DOHH2 (cell line): ENCODE results near the gene PHF13.
"Not testable (repeated sequence)": the region's sequence is repeated elsewhere in the genome, so short reads cannot be mapped to it uniquely, and the experiment has no call there.

Experiments
- H3F3A ChIP-seq: fragments of 200-600 bp; sonication (generic), shearing (Covaris generic); 2 replicates; pipeline ENCODE4 v1.6.0; 2016; ENCODE audit warnings: antibody characterized with exemption, mild to moderate bottlenecking; ENCODE audit not compliant: control insufficient read depth, insufficient read depth
- H3K27ac ChIP-seq: fragments of 200-600 bp; sonication (generic); 2 replicates; pipeline ENCODE4 v1.5.1; 2014; ENCODE audit warnings: low read depth, mild to moderate bottlenecking, low read length, moderate library complexity
- H3K27me3 ChIP-seq: fragments of 200-600 bp; sonication (generic); 2 replicates; pipeline ENCODE4 v1.6.1; 2014; ENCODE audit warnings: mild to moderate bottlenecking, low read length, mixed read lengths; ENCODE audit not compliant: control insufficient read depth
- H3K36me3 ChIP-seq: fragments of 200-600 bp; sonication (generic); 2 replicates; pipeline ENCODE4 v1.6.1; 2014; ENCODE audit warnings: mild to moderate bottlenecking, low read length, moderate library complexity, mixed read lengths; ENCODE audit not compliant: control insufficient read depth
- H3K4me1 ChIP-seq: fragments of 200-600 bp; sonication (generic); 2 replicates; pipeline ENCODE4 v1.6.1; 2014; ENCODE audit warnings: mild to moderate bottlenecking, low read length, mixed read lengths; ENCODE audit not compliant: control insufficient read depth
- H3K4me2 ChIP-seq: fragments of 200-600 bp; sonication (generic); 2 replicates; pipeline ENCODE4 v1.6.0; 2014; ENCODE audit warnings: mild to moderate bottlenecking, low read length, moderate library complexity
- H3K4me3 ChIP-seq: fragments of 200-600 bp; sonication (generic); 2 replicates; pipeline ENCODE4 v1.5.1; 2014; ENCODE audit warnings: mild to moderate bottlenecking, low read length, mixed read lengths
- H3K79me2 ChIP-seq: fragments of 200-600 bp; sonication (generic); 2 replicates; pipeline ENCODE4 v1.6.1; 2014; ENCODE audit warnings: mild to moderate bottlenecking, low read length, mixed read lengths; ENCODE audit not compliant: control insufficient read depth
- H3K9me2 ChIP-seq: fragments of 200-600 bp; sonication (generic); replicated peaks from 2 replicates; pipeline ENCODE4 v1.6.1; 2014; ENCODE audit warnings: mild to moderate bottlenecking, low read length, mixed read lengths; ENCODE audit not compliant: control insufficient read depth
- H3K9me3 ChIP-seq: fragments of 200-600 bp; sonication (generic); 2 replicates; pipeline ENCODE4 v1.6.1; 2014; ENCODE audit warnings: antibody characterized with exemption, low read length, mixed read lengths; ENCODE audit not compliant: control insufficient read depth, insufficient read depth
- H4K20me1 ChIP-seq: fragments of 200-600 bp; sonication (generic); 2 replicates; pipeline ENCODE4 v1.6.0; 2014; ENCODE audit warnings: low read depth, mild to moderate bottlenecking, antibody characterized with exemption, low read length, moderate library complexity; ENCODE audit not compliant: control insufficient read depth, insufficient read depth
- CTCF ChIP-seq: fragments of 200-600 bp; sonication (generic); IDR thresholded peaks from one replicate; pipeline ENCODE4 v1.5.1; 2014; ENCODE audit warnings: antibody characterized with exemption, mild to moderate bottlenecking, low read depth, low read length; ENCODE audit not compliant: poor library complexity, severe bottlenecking
- EZH2phosphoT487 ChIP-seq: fragments of 200-600 bp; sonication (generic); IDR thresholded peaks from 2 replicates; pipeline ENCODE4 v1.6.1; 2017; ENCODE audit warnings: borderline replicate concordance, mild to moderate bottlenecking, antibody characterized with exemption, low read length, moderate library complexity, mixed read lengths

PHF13 gene

GRCh38 chr1:6599141-6599975, 14.2 kb upstream of the PHF13 start:
- Histone ChIP-seq H3K4me3 (peak overlapping the region; percentile 59), H3K27me3 (peaks cover 41% of the 10 kb centered on the region), H3K9me3 (no peaks in the 10 kb centered on the region), H3K27ac (no peak overlapping the region), H4K20me1 (peaks cover 10% of the 10 kb centered on the region; the same call in 1 of the 2 replicates), H3K4me1 (peaks cover 45% of the 10 kb centered on the region), H3K79me2 (peaks cover 25% of the 10 kb centered on the region), H3K9me2 (no peaks in the 10 kb centered on the region), H3K4me2 (peak overlapping the region; percentile 93), H3F3A (peaks cover 13% of the 10 kb centered on the region), H3K36me3 (peaks cover 13% of the 10 kb centered on the region; the same call in 1 of the 2 replicates)
- TF ChIP-seq EZH2phosphoT487 (no peak), CTCF (no peak)

- not testable (repeated sequence) for H3K27ac ChIP-seq
- Histone ChIP-seq H3K79me2 (peaks cover 25% of the 10 kb centered on the region), H3K4me3 (peak overlapping the region; percentile 80)
Observed at GRCh38 chr1:6599991-6600390, 13.5 kb upstream of the PHF13 start.

GRCh38 chr1:6600410-6601048, 13.0 kb upstream of the PHF13 start:
- Histone ChIP-seq H3K9me3 (no peaks in the 10 kb centered on the region), H3K4me2 (peak overlapping the region; percentile 93), H4K20me1 (peaks cover 10% of the 10 kb centered on the region; the same call in 1 of the 2 replicates), H3K36me3 (peaks cover 10% of the 10 kb centered on the region; the same call in 1 of the 2 replicates), H3K27me3 (peaks cover 43% of the 10 kb centered on the region), H3F3A (peaks cover 10% of the 10 kb centered on the region), H3K4me1 (peaks cover 45% of the 10 kb centered on the region), H3K9me2 (no peaks in the 10 kb centered on the region), H3K4me3 (peak overlapping the region; percentile 80), H3K79me2 (peaks cover 25% of the 10 kb centered on the region), H3K27ac (no peak overlapping the region)
- TF ChIP-seq CTCF (no peak), EZH2phosphoT487 (no peak)

More at GRCh38 chr1:6599991-6600390, 13.5 kb upstream of the PHF13 start:
- H3K36me3 ChIP-seq, result peaks cover 13% of the 10 kb centered on the region; the same call in 1 of the 2 replicates
- peak overlapping the region; percentile 93 for H3K4me2 ChIP-seq
- not testable (repeated sequence) for H3K9me3 ChIP-seq, H4K20me1 ChIP-seq, H3K9me2 ChIP-seq
- H3K27me3 ChIP-seq, result peaks cover 43% of the 10 kb centered on the region
- H3F3A ChIP-seq, result peaks cover 13% of the 10 kb centered on the region
- peaks cover 45% of the 10 kb centered on the region for H3K4me1 ChIP-seq
